CD4-positive, alpha-beta T cell treated with Interleukin-21 for 1 hour (primary cell): ENCODE measurements around the gene RAMACL.
"Not testable (repeated sequence)": the region's sequence is repeated elsewhere in the genome, so short reads cannot be mapped to it uniquely, and the experiment has no call there.

ENCODE experiments used
- DNase-seq: peaks from one replicate; pipeline ENCODE4 v3.0.0-alpha.2; 2020

Gene RAMACL

GRCh38 chr6:166595061-166595780, 8.7 kb upstream of the RAMACL start:
- no peak for DNase-seq

- no peak for DNase-seq
Measured at GRCh38 chr6:166592821-166593220, 6.3 kb upstream of the RAMACL start.

- DNase-seq: no peak
Measured at GRCh38 chr6:166591961-166592520, 5.6 kb upstream of the RAMACL start.

GRCh38 chr6:166591026-166591425, 4.5 kb upstream of the RAMACL start:
- DNase-seq: no peak

GRCh38 chr6:166589786-166590574, 3.5 kb upstream of the RAMACL start:
- DNase-seq: no peak

GRCh38 chr6:166589337-166589731, 2.9 kb upstream of the RAMACL start:
- no peak for DNase-seq

- DNase-seq: no peak
Measured at GRCh38 chr6:166588691-166589336, 2.3 kb upstream of the RAMACL start.

- DNase-seq: no peak
Measured at GRCh38 chr6:166587631-166588413, 1.3 kb upstream of the RAMACL start.

- no peak for DNase-seq
Measured at GRCh38 chr6:166584853-166585429, 1.5 kb downstream of the RAMACL start.

- no peak for DNase-seq
Measured at GRCh38 chr6:166584155-166584554, 2.3 kb downstream of the RAMACL start.

GRCh38 chr6:166583230-166583965, 3.1 kb downstream of the RAMACL start:
- no peak for DNase-seq

- DNase-seq: no peak
Measured at GRCh38 chr6:166582258-166582657, 4.2 kb downstream of the RAMACL start.

- not testable (repeated sequence) for DNase-seq
Measured at GRCh38 chr6:166581801-166582200, 4.7 kb downstream of the RAMACL start.

GRCh38 chr6:166581091-166581511, 5.4 kb downstream of the RAMACL start:
- DNase-seq: no peak

GRCh38 chr6:166580076-166581050, 6.1 kb downstream of the RAMACL start:
- DNase-seq: no peak

GRCh38 chr6:166579237-166579850, 7.1 kb downstream of the RAMACL start:
- DNase-seq: no peak

GRCh38 chr6:166578536-166579236, 7.8 kb downstream of the RAMACL start:
- DNase-seq: no peak

GRCh38 chr6:166575205-166575604, 11.3 kb downstream of the RAMACL start:
- no peak for DNase-seq
